Body of pancreas (tissue), 4 donors: ENCODE measurements around the gene OR7G1. TPM values are rescaled to one million over a fixed set of nuclear protein-coding genes. Genes with fewer than 3 reads are reported as not detected.

Experiments
- ATAC-seq: fragments of 150-250 bp; one replicate; pipeline ENCODE4 v1.9.1; 2016
- DNase-seq, 4 donors: peaks; one replicate each; pipeline ENCODE4 v3.0.0-alpha.2; 2019
- H3K27ac ChIP-seq, 4 donors: fragments of 200-600 bp; sonication (generic); 1 replicate in 3 of 4; 2 replicates in 1 of 4; pipeline versions ENCODE4 v1.5.1 to v1.6.1; 2016 to 2019; ENCODE audit warnings: mild to moderate bottlenecking in 1 of 4, mixed read lengths in 1 of 4, moderate library complexity in 1 of 4
- H3K27me3 ChIP-seq, 2 donors: fragments of 200-600 bp; sonication (generic); one replicate each; pipeline ENCODE4 v1.6.0; 2016; ENCODE audit warnings: mild to moderate bottlenecking in 1 of 2
- H3K36me3 ChIP-seq, 2 donors: fragments of 200-600 bp; sonication (generic); replicated peaks in 1 of 2; 2 replicates each; pipeline ENCODE4 v1.5.1; 2016; ENCODE audit warnings: low read depth in 2 of 2; ENCODE audit not compliant: insufficient read depth in 1 of 2
- H3K4me1 ChIP-seq: fragments of 200-600 bp; sonication (generic); one replicate; pipeline ENCODE4 v1.6.0; 2016
- H3K4me3 ChIP-seq, 2 donors: fragments of 200-600 bp; sonication (generic); 1 replicate in 1 of 2; 2 replicates in 1 of 2; pipeline ENCODE4 v1.5.1; 2016 to 2019
- H3K9me3 ChIP-seq, 3 donors: fragments of 200-600 bp; sonication (generic); 1 replicate in 2 of 3; 2 replicates in 1 of 3; pipeline ENCODE4 v1.5.1; 2016
- CTCF ChIP-seq, 7 experiments: fragments of 450-650 bp in 4 of 7; fragments of 200-600 bp in 3 of 7; sonication (generic) in 3 of 7; IDR thresholded peaks; one replicate each; pipeline ENCODE4 v1.5.1; 2016 to 2019; ENCODE audit warnings: antibody characterized with exemption in 7 of 7
- POLR2A ChIP-seq, 3 donors: fragments of 450-650 bp; IDR thresholded peaks; one replicate each; pipeline ENCODE4 v1.6.1; 2016; ENCODE audit warnings: antibody characterized with exemption in 3 of 3, mild to moderate bottlenecking in 2 of 3
- WGBS, 2 donors: methylation state at CpG; one replicate each; pipeline ENCODE4 v1.1.5; 2017; 5-methylcytosine and 5-hydroxymethylcytosine counted together
- intact Hi-C: fragments of 100-400 bp; cut with DNase I; formaldehyde crosslinking; loops from one replicate; pipeline ENCODE4 v1.15.1; 2023
- total RNA-seq, 2 donors: library from RNA; depleted of rRNA; stranded (reverse); fragments of >200 nt; gene quantifications; one replicate each; pipeline ENCODE4 v1.1.0, GENCODE V29; 2016

OR7G1 gene
- total RNA-seq, 2 donors from 2014 or later: not detected

- Histone ChIP-seq H3K27me3 (no peaks in the 10 kb centered on the region), H3K4me3 (no peak overlapping the region), H3K27ac (no peak overlapping the region), H3K36me3 (no peaks in the 10 kb centered on the region), H3K9me3 (peaks cover 0 to 8% (median 0%) of the 10 kb centered on the region in 3 donors), H3K4me1 (peaks cover 8% of the 10 kb centered on the region)
- WGBS, 2 donors: 90 to 100% methylated on average over 1 of the region's 1 CpG
- DNase-seq (no peak), ATAC-seq (no peak)
- intact Hi-C loops: no loop called here
- TF ChIP-seq POLR2A (IDR thresholded peaks at IDR 0.05) (no peak), CTCF (IDR thresholded peaks at IDR 0.05) (no peak)
These were observed 31.3 kb upstream of the OR7G1 start for GRCh38 chr19:9146882-9147281.

- no peak overlapping the region for H3K27ac ChIP-seq
- intact Hi-C loops: no loop called here
- no peak for ATAC-seq
- DNase-seq: no peak
- H3K9me3 ChIP-seq: peaks cover 0 to 8% (median 0%) of the 10 kb centered on the region in 3 donors
- WGBS, 2 donors: 95 to 98% methylated on average over 5 of the region's 5 CpGs
- H3K27me3 ChIP-seq: no peaks in the 10 kb centered on the region
- no peak overlapping the region for H3K4me3 ChIP-seq
- H3K36me3 ChIP-seq: no peaks in the 10 kb centered on the region
- TF ChIP-seq CTCF (IDR thresholded peaks at IDR 0.05): no peak
- no peak for TF ChIP-seq POLR2A (IDR thresholded peaks at IDR 0.05)
- H3K4me1 ChIP-seq: peaks cover 18% of the 10 kb centered on the region
These were observed 29.4 kb upstream of the OR7G1 start for GRCh38 chr19:9144920-9145319.

DNA sequence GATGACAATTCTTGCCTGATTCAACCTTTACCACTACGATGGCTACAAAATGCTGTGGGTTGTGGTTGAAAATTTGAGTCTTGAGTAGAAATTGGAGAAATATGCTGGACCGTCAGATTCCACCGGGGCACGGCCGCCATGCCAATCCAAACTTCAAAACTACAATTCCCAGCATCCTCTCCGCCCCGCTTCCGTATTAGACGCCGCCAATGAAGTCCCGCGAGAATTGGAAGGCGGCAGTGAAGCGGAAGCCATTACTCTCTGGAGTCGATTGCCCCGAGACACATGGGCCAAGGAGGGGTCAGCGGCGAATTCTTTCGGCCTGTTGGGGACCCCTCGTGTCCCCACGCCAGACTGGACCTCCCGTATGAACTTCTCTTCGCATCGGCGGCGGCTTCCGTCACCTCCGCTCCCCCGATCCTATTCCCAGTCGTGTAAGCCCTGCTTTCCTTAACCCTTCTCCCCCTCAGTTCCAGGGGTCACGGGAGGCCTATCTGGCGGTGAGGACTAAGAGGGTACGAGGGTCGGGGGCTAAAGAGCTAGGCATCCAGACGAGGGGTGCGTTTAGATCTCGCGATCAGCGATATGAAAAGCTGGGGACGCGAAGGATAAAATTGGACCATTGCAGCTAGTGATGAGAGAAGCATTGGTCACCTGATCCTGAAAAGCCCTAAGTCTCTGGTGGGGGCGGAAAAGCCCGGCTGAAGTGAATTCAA, 24.8 kb upstream of the OR7G1 start, which contains the start of gene ZNF317:
TSS of gene ZNF317 (plus strand) at position 239 of the 716 bp plus-strand sequence. CDS start 15,620 bp downstream, outside the sequence.
- H3K9me3 ChIP-seq: peaks cover 0 to 8% (median 0%) of the 10 kb centered on the region in 3 donors
- no peaks in the 10 kb centered on the region for H3K27me3 ChIP-seq
- TF ChIP-seq CTCF (IDR thresholded peaks at IDR 0.05) (no peak), POLR2A (IDR thresholded peaks at IDR 0.05) (peak in 2 of 3 donors; percentile 66 to 70)
- ATAC-seq: peak; percentile 95
- H3K27ac ChIP-seq: peak within 1 kb of the TSS; percentile 78 to 85 (median 79)
- DNase-seq: peak; percentile 92 to 96 (median 94)
- intact Hi-C loops: no loop called here
- peaks cover 18% of the 10 kb centered on the region for H3K4me1 ChIP-seq
- WGBS, 2 donors: 1% methylated on average over 21 to 43 of the region's 43 CpGs
- no peaks in the 10 kb centered on the region for H3K36me3 ChIP-seq
- H3K4me3 ChIP-seq: peak within 1 kb of the TSS; percentile 66 to 82

DNA sequence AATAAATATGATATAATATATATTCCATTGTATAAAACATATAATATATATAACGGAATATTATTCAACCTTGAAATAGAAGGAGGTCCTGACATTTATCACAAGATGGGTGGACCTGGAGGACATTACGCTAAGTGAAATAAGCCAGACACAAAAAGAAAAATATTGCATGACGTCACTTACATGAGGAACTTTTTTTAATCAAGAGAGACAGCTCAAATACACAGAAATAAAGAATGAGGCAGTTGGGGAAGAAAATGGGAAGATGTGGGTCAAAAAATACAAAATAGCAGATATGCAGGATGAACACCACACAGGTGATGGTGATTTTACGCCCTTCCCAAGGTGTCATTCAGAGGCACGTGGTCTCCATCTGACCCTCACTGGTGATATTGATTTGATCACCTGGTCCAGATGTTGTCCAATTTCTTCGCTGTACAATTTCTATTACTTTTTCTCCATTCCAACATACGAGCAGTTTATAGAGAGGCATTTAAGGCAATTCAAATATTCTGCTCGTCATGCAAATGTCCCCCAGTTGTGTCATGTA, 24.1 kb upstream of the OR7G1 start:
- peak; percentile 10 for ATAC-seq
- intact Hi-C loops: no loop called here

More for the DNA sequence above, 24.1 kb upstream of the OR7G1 start:
- peaks cover 0 to 2% (median 0%) of the 10 kb centered on the region in 3 donors for H3K9me3 ChIP-seq
- peak overlapping the region; percentile 78 to 85 (median 79) for H3K27ac ChIP-seq
- peaks cover 18% of the 10 kb centered on the region for H3K4me1 ChIP-seq
- 25 to 29% methylated on average over 8 of the region's 8 CpGs for WGBS, 2 donors
- TF ChIP-seq CTCF (IDR thresholded peaks at IDR 0.05): no peak
- no peak for TF ChIP-seq POLR2A (IDR thresholded peaks at IDR 0.05)
- H3K27me3 ChIP-seq: no peaks in the 10 kb centered on the region
- no peak for DNase-seq
- H3K36me3 ChIP-seq: no peaks in the 10 kb centered on the region
- H3K4me3 ChIP-seq: peak overlapping the region; percentile 66 to 82
